Kidney (tissue), 14 donors: ENCODE data around the gene ARPP21. TPM values are rescaled to one million over a fixed set of nuclear protein-coding genes. Genes with fewer than 3 reads are reported as not detected.

Source experiments
- DNase-seq, 5 donors: peaks; one replicate each; pipeline ENCODE4 v3.0.0-alpha.2; 2013 to 2020
- FAIRE-seq: peaks from 2 replicates; lab custom pipeline; 2012; peaks lifted over from hg19 to GRCh38; lab: Jason Lieb, UNC
- H3K27ac ChIP-seq, 2 donors: one replicate each; pipeline ENCODE4 v1.7.0; 2013; ENCODE audit warnings: low read depth in 2 of 2, low read length in 2 of 2, inconsistent platforms in 1 of 2
- H3K27me3 ChIP-seq: one replicate; pipeline ENCODE4 v1.7.1; 2013; ENCODE audit warnings: low read length, inconsistent platforms; ENCODE audit not compliant: control insufficient read depth, insufficient read depth
- H3K36me3 ChIP-seq, 3 donors: one replicate each; pipeline versions ENCODE4 v1.7.0 to v1.7.1; 2013; ENCODE audit warnings: low read length in 3 of 3, control low read depth in 1 of 3, inconsistent platforms in 1 of 3; ENCODE audit not compliant: insufficient read depth in 3 of 3, control insufficient read depth in 2 of 3
- H3K4me1 ChIP-seq, 3 donors: one replicate each; pipeline versions ENCODE4 v1.7.0 to v1.7.1; 2013; ENCODE audit warnings: low read length in 3 of 3, inconsistent platforms in 1 of 3, low read depth in 1 of 3; ENCODE audit not compliant: control insufficient read depth in 2 of 3, insufficient read depth in 2 of 3
- H3K4me3 ChIP-seq, 3 donors: one replicate each; pipeline versions ENCODE4 v1.7.0 to v1.8.1; 2013; ENCODE audit warnings: low read length in 3 of 3, control low read depth in 1 of 3, inconsistent platforms in 1 of 3
- H3K9ac ChIP-seq, 3 donors: one replicate each; pipeline versions ENCODE4 v1.7.0 to v1.7.1; 2013; ENCODE audit warnings: low read length in 3 of 3, control low read depth in 1 of 3, inconsistent platforms in 1 of 3
- H3K9me3 ChIP-seq, 3 donors: one replicate each; pipeline versions ENCODE4 v1.7.0 to v1.7.1; 2013; ENCODE audit warnings: low read length in 3 of 3, control low read depth in 1 of 3, inconsistent platforms in 1 of 3; ENCODE audit not compliant: control insufficient read depth in 2 of 3, insufficient read depth in 1 of 3
- CTCF ChIP-seq: IDR thresholded peaks from 3 replicates; pipeline ENCODE4 v1.5.1; 2012; ENCODE audit warnings: mild to moderate bottlenecking, moderate library complexity, borderline replicate concordance; ENCODE audit not compliant: insufficient read depth; ENCODE audit errors: extremely low read depth
- intact Hi-C: fragments of 100-400 bp; cut with DNase I; formaldehyde crosslinking; loops from one replicate; pipeline ENCODE4 v1.11.1; 2022
- polyA plus RNA-seq: library from polyadenylated mRNA; stranded (reverse); fragments of 350-450 nt; fragmentation: Illumina TruSeq; extraction: RNeasy Lipid Tissue Mini Kit (QIAGEN cat#74804); gene quantifications from one replicate; pipeline ENCODE4 v1.2.3, GENCODE V29; 2014; ENCODE audit warnings: low read depth, low replicate concordance; ENCODE audit not compliant: insufficient read depth
- total RNA-seq: library from RNA; stranded (reverse); fragmentation: NEBNext Ultra II Directional; extraction: Animal tissue kit (Norgen Biotek cat#: 25700); gene quantifications from one replicate; pipeline ENCODE4 v1.2.1, GENCODE V29; 2021
- donor health status: control.
- donor health status: control.
- donor health status: control.
- donor health status: control.
- donor health status: control.
- donor health status: DM: yes; HTN: yes; CAD: no.
- donor health status: Normal renal cell carcinoma (clear cell type).

ARPP21 gene
- total and polyA plus RNA-seq, 2 donors from 2014 or later = 0.11 to 0.44 TPM

DNA sequence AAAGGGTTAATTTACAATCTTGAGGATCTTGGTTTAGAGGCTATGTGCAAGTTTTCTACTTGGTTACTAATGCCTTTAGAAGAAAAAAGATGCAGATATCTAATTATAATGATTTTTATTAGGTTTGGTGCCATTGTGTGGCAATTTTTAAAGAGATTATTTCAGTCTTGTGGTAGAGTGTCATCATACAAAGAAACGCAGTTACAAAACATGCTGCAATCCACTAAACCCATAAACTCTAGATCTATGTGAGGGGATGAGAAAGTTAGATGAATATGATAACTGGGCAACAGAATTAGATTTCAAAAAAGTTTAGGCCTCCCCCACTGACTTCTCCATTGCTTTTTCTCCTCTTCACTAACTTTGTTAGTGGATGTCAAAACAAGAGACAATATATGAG lies 106.0 kb downstream of the ARPP21 start:
- no peak overlapping the region for H3K27ac ChIP-seq
- intact Hi-C loops = no loop called here
- no peaks in the 10 kb centered on the region for H3K9me3 ChIP-seq
- no peak overlapping the region for H3K4me3 ChIP-seq
- H3K4me1 ChIP-seq = no peaks in the 10 kb centered on the region
- no peak for FAIRE-seq
- no peak overlapping the region for H3K9ac ChIP-seq
- H3K27me3 ChIP-seq = no peaks in the 10 kb centered on the region
- H3K36me3 ChIP-seq = no peaks in the 10 kb centered on the region
- no peak for TF ChIP-seq CTCF
- no peak for DNase-seq

- Histone ChIP-seq H3K4me3 (no peak overlapping the region), H3K27ac (no peak overlapping the region), H3K4me1 (no peaks in the 10 kb centered on the region), H3K9ac (no peak overlapping the region), H3K9me3 (no peaks in the 10 kb centered on the region), H3K36me3 (no peaks in the 10 kb centered on the region), H3K27me3 (no peaks in the 10 kb centered on the region)
- intact Hi-C loops = no loop called here
- DNase-seq (no peak), FAIRE-seq (no peak)
- no peak for TF ChIP-seq CTCF
Measured at GRCh38 chr3:35745802-35746484, 106.6 kb downstream of the ARPP21 start.

DNA sequence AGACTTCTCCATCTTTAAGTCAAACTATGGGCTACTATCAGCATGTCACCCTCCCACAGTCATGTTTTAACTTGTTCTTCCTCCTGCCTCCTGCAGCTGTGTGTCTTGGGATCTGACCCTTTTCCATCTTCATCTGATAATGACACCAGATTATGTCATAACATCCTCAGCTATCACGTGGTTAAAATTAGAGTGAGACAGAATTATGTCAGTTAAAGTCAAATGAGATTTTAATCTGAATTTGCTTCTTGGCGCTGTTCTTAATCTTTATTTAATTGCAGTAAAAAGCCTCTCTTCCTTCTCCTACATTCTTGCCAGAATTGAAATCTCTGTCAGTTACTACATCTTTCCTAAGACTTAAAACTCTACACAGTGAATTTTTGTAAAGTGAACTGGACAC lies 107.2 kb downstream of the ARPP21 start:
- DNase-seq = no peak
- no peaks in the 10 kb centered on the region for H3K9me3 ChIP-seq
- FAIRE-seq = no peak
- H3K27ac ChIP-seq = no peak overlapping the region
- no peaks in the 10 kb centered on the region for H3K36me3 ChIP-seq
- TF ChIP-seq CTCF = no peak
- intact Hi-C loops = no loop called here
- H3K27me3 ChIP-seq = no peaks in the 10 kb centered on the region
- no peak overlapping the region for H3K9ac ChIP-seq
- no peaks in the 10 kb centered on the region for H3K4me1 ChIP-seq
- H3K4me3 ChIP-seq = no peak overlapping the region

- intact Hi-C loops = no loop called here
- TF ChIP-seq CTCF = no peak
- H3K9ac ChIP-seq = no peak overlapping the region
- H3K4me1 ChIP-seq = no peaks in the 10 kb centered on the region
- FAIRE-seq (no peak), DNase-seq (no peak)
- H3K4me3 ChIP-seq = no peak overlapping the region
- H3K27me3 ChIP-seq = no peaks in the 10 kb centered on the region
- H3K36me3 ChIP-seq = no peaks in the 10 kb centered on the region
- H3K9me3 ChIP-seq = no peaks in the 10 kb centered on the region
- H3K27ac ChIP-seq = no peak overlapping the region
Measured at GRCh38 chr3:35748144-35748543, 108.8 kb downstream of the ARPP21 start.
